GM03348 (cell line): ENCODE results near the gene MRPL9.

ENCODE experiments used
- DNase-seq: peaks from one replicate; pipeline ENCODE4 v3.0.0; 2012; ENCODE audit warnings: low spot score

Gene MRPL9

GRCh38 chr1:151710187-151710840 is 53.0 kb downstream of the MRPL9 start:
- DNase-seq = no peak
